NT2/D1 (cell line): Measurements from ENCODE around the gene SNAPC2.
"Not testable (repeated sequence)": the region's sequence is repeated elsewhere in the genome, so short reads cannot be mapped to it uniquely, and the experiment has no call there.

ENCODE experiments used
- SUZ12 ChIP-seq: IDR thresholded peaks from 2 replicates; pipeline ENCODE4 v1.6.1; 2011; ENCODE audit not compliant: insufficient read length, insufficient read depth; ENCODE audit errors: extremely low read depth
- YY1 ChIP-seq: IDR thresholded peaks from 2 replicates; pipeline ENCODE4 v1.6.1; 2011; ENCODE audit not compliant: insufficient read length, insufficient read depth
- ZNF274 ChIP-seq: IDR thresholded peaks from 2 replicates; pipeline ENCODE4 v1.6.1; 2011; ENCODE audit warnings: mild to moderate bottlenecking, low read depth, low read length

DNA sequence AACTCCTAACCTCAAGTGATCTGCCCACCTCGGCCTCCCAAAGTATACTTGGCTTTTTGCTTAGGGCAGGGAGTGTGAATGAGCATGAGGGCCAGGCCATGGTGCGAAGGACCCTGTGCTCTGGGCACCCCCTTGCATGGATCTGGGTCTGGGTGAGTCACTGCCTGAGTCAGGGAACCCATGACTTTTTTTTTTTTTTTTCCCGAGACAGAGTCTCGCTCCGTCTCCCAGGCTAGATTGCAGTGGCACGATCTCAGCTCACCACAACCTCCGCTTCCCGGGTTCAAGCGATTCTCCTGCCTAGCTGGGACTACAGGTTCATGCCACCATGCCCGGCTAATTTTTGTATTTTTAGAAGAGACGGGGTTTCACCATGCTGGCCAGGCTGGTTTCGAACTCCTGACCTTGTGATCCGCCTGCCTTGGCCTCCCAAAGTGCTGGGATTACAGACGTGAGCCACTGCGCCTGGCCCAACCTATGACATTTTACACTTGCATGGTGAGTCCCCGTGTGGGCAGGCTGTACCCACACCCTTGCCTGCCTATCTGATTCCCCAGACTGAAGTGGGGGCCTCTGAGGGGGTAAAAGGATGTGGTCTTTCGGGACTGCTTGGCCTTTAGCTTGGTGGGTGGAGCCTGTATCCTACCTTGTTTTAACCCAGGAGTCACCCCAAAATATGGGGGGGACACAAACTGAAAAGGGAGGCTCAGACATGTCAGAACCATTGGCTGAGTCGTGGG, 26.6 kb upstream of the SNAPC2 start:
- not testable (repeated sequence) for TF ChIP-seq YY1, ZNF274, SUZ12
